ENCODE measurements around the gene MET.

The MET gene

GRCh38 chr7:116762971-116763370, 91.0 kb downstream of the MET start:
- Histone ChIP-seq H2AFZ (ENCODE audit: low read depth) (no peak overlapping the region), H3K79me2 (ENCODE audit: insufficient read depth, low read depth) (no peaks in the 10 kb centered on the region), H3K9ac (no peak overlapping the region), H4K20me1 (ENCODE audit: insufficient read depth) (no peaks in the 10 kb centered on the region), H3K4me3 (IDR thresholded peaks at IDR 0.05; ENCODE audit: insufficient read depth, low read depth, low read length) (no peak overlapping the region), H3K36me3 (ENCODE audit: insufficient read depth) (no peaks in the 10 kb centered on the region), H3K4me1 (ENCODE audit: low read depth, poor library complexity, severe bottlenecking) (no peaks in the 10 kb centered on the region), H3K27me3 (ENCODE audit: insufficient read depth, low read depth) (no peaks in the 10 kb centered on the region), H3K4me2 (no peak overlapping the region), H3K27ac (no peak overlapping the region)
- TF ChIP-seq, protein P1, sequence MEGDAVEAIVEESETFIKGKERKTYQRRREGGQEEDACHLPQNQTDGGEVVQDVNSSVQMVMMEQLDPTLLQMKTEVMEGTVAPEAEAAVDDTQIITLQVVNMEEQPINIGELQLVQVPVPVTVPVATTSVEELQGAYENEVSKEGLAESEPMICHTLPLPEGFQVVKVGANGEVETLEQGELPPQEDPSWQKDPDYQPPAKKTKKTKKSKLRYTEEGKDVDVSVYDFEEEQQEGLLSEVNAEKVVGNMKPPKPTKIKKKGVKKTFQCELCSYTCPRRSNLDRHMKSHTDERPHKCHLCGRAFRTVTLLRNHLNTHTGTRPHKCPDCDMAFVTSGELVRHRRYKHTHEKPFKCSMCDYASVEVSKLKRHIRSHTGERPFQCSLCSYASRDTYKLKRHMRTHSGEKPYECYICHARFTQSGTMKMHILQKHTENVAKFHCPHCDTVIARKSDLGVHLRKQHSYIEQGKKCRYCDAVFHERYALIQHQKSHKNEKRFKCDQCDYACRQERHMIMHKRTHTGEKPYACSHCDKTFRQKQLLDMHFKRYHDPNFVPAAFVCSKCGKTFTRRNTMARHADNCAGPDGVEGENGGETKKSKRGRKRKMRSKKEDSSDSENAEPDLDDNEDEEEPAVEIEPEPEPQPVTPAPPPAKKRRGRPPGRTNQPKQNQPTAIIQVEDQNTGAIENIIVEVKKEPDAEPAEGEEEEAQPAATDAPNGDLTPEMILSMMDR (conservative IDR thresholded peaks at IDR 0.05; ENCODE audit: low read depth, low read length) = no peak

DNA sequence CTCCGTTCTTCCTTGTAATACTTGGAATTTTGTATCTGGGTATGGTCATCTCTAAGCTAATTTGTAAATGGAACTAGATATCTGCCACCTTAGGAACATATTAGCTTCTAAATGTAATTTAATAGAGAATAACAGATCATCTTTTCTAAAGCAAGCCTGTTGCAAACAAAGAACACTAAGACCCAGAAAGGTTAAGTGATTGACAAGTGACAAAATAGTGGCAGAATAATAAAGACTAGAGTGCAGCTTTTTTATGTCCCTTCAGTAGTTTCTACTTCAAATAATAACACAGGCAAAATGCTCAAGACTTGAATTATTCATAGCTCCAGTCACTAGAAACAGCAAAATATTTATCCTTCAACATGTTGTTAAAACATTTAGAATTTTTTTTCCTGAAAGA, 91.7 kb downstream of the MET start:
- TF ChIP-seq, protein P1 (conservative IDR thresholded peaks at IDR 0.05; ENCODE audit: low read depth, low read length) = no peak
- H4K20me1 ChIP-seq (ENCODE audit: insufficient read depth) = no peaks in the 10 kb centered on the region

GRCh38 chr7:116766881-116767280, 94.9 kb downstream of the MET start:
- H3K4me2 ChIP-seq = no peak overlapping the region
- no peak overlapping the region for H3K27ac ChIP-seq
- H3K36me3 ChIP-seq (ENCODE audit: insufficient read depth) = no peaks in the 10 kb centered on the region
- TF ChIP-seq, protein P1 (conservative IDR thresholded peaks at IDR 0.05; ENCODE audit: low read depth, low read length) = no peak
- H3K9ac ChIP-seq = no peak overlapping the region
- H3K27me3 ChIP-seq (ENCODE audit: insufficient read depth, low read depth) = no peaks in the 10 kb centered on the region
- no peaks in the 10 kb centered on the region for H3K4me1 ChIP-seq (ENCODE audit: low read depth, poor library complexity, severe bottlenecking)
- no peak overlapping the region for H3K4me3 ChIP-seq (IDR thresholded peaks at IDR 0.05; ENCODE audit: insufficient read depth, low read depth, low read length)
- no peaks in the 10 kb centered on the region for H3K79me2 ChIP-seq (ENCODE audit: insufficient read depth, low read depth)
- no peaks in the 10 kb centered on the region for H4K20me1 ChIP-seq (ENCODE audit: insufficient read depth)
- H2AFZ ChIP-seq (ENCODE audit: low read depth) = no peak overlapping the region

More for the DNA sequence above, 91.7 kb downstream of the MET start:
- no peak overlapping the region for H3K9ac ChIP-seq
- H3K79me2 ChIP-seq (ENCODE audit: insufficient read depth, low read depth) = no peaks in the 10 kb centered on the region
- H3K4me2 ChIP-seq = no peak overlapping the region
- H3K4me1 ChIP-seq (ENCODE audit: low read depth, poor library complexity, severe bottlenecking) = no peaks in the 10 kb centered on the region
- H2AFZ ChIP-seq (ENCODE audit: low read depth) = no peak overlapping the region
- H3K36me3 ChIP-seq (ENCODE audit: insufficient read depth) = no peaks in the 10 kb centered on the region
- no peak overlapping the region for H3K27ac ChIP-seq
- no peaks in the 10 kb centered on the region for H3K27me3 ChIP-seq (ENCODE audit: insufficient read depth, low read depth)
- no peak overlapping the region for H3K4me3 ChIP-seq (IDR thresholded peaks at IDR 0.05; ENCODE audit: insufficient read depth, low read depth, low read length)

DNA sequence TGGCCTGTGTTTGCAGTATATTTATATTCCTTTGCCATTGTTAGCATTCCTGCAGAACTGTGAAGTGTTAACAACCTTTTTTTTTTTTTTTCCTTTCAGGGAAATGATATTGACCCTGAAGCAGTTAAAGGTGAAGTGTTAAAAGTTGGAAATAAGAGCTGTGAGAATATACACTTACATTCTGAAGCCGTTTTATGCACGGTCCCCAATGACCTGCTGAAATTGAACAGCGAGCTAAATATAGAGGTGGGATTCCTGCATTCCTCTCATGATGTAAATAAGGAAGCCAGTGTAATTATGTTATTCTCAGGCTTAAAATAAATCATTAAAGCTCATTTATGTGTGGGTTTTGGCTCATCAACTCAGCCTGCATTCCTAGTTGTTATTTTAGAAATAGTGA, 97.5 kb downstream of the MET start:
- no peak overlapping the region for H3K27ac ChIP-seq
- no peaks in the 10 kb centered on the region for H3K36me3 ChIP-seq (ENCODE audit: insufficient read depth)
- H4K20me1 ChIP-seq (ENCODE audit: insufficient read depth) = no peaks in the 10 kb centered on the region
- no peak overlapping the region for H2AFZ ChIP-seq (ENCODE audit: low read depth)
- H3K27me3 ChIP-seq (ENCODE audit: insufficient read depth, low read depth) = no peaks in the 10 kb centered on the region
- no peaks in the 10 kb centered on the region for H3K4me1 ChIP-seq (ENCODE audit: low read depth, poor library complexity, severe bottlenecking)
- no peak overlapping the region for H3K4me3 ChIP-seq (IDR thresholded peaks at IDR 0.05; ENCODE audit: insufficient read depth, low read depth, low read length)
- H3K4me2 ChIP-seq = no peak overlapping the region
- H3K9ac ChIP-seq = no peak overlapping the region
- TF ChIP-seq, protein P1 (conservative IDR thresholded peaks at IDR 0.05; ENCODE audit: low read depth, low read length) = no peak
- no peaks in the 10 kb centered on the region for H3K79me2 ChIP-seq (ENCODE audit: insufficient read depth, low read depth)

Measured in KMS-11 (cell line).